Skeletal muscle satellite cell (primary cell): Measurements from ENCODE around the gene S100Z. TPM values are rescaled to one million over a fixed set of nuclear protein-coding genes. Genes with fewer than 3 reads are reported as not detected.

Source experiments
- H3K27me3 ChIP-seq: 2 replicates; pipeline ENCODE4 v1.7.0; 2013; ENCODE audit warnings: low read length; ENCODE audit not compliant: control insufficient read depth, insufficient read depth
- H3K36me3 ChIP-seq: 2 replicates; pipeline ENCODE4 v1.7.0; 2013; ENCODE audit warnings: mild to moderate bottlenecking, control low read depth, low read length; ENCODE audit not compliant: insufficient read depth
- H3K4me1 ChIP-seq: 2 replicates; pipeline ENCODE4 v1.7.0; 2013; ENCODE audit warnings: low read length; ENCODE audit not compliant: control insufficient read depth, insufficient read depth
- H3K4me2 ChIP-seq: 2 replicates; pipeline ENCODE4 v1.7.0; 2013; ENCODE audit warnings: mild to moderate bottlenecking, low read length
- H3K4me3 ChIP-seq: 2 replicates; pipeline ENCODE4 v1.7.0; 2013; ENCODE audit warnings: low read length
- H3K9ac ChIP-seq: 2 replicates; pipeline ENCODE4 v1.7.0; 2013; ENCODE audit warnings: mild to moderate bottlenecking, low read depth, low read length, moderate library complexity
- H3K9me3 ChIP-seq: replicated peaks from 2 replicates; pipeline ENCODE4 v1.7.0; 2013; ENCODE audit warnings: mild to moderate bottlenecking, control low read depth, low read length
- total RNA-seq: library from RNA; depleted of rRNA; stranded (reverse); fragments of >200 nt; gene quantifications from 2 replicates; pipeline ENCODE4 v1.2.3, GENCODE V29; 2012; rRNA removed

S100Z gene
- total RNA-seq, result not detected in 2 replicates

- H3K4me1 ChIP-seq, result no peaks in the 10 kb centered on the region
- H3K36me3 ChIP-seq, result no peaks in the 10 kb centered on the region
Measured at GRCh38 chr5:76849419-76850291, at the start of gene S100Z. Gene S100Z, plus strand, starts transcription at chr5:76850014. Its CDS starts 25,346 bp downstream, at chr5:76875360.

GRCh38 chr5:76800579-76800978 is 49.2 kb upstream of the S100Z start:
- Histone ChIP-seq H3K36me3 (no peaks in the 10 kb centered on the region), H3K27me3 (no peaks in the 10 kb centered on the region), H3K9me3 (no peaks in the 10 kb centered on the region), H3K4me3 (no peak overlapping the region), H3K9ac (no peak overlapping the region), H3K4me1 (peaks cover 9% of the 10 kb centered on the region), H3K4me2 (no peak overlapping the region)

More at GRCh38 chr5:76849419-76850291, at the start of gene S100Z:
- H3K4me2 ChIP-seq, result no peak within 1 kb of the TSS
- no peak within 1 kb of the TSS for H3K4me3 ChIP-seq
- H3K9me3 ChIP-seq, result no peaks in the 10 kb centered on the region
- no peak within 1 kb of the TSS for H3K9ac ChIP-seq
- H3K27me3 ChIP-seq, result no peaks in the 10 kb centered on the region

GRCh38 chr5:76801159-76801802 is 48.5 kb upstream of the S100Z start:
- Histone ChIP-seq H3K9ac (no peak overlapping the region), H3K4me3 (no peak overlapping the region), H3K36me3 (no peaks in the 10 kb centered on the region), H3K9me3 (no peaks in the 10 kb centered on the region), H3K4me1 (peaks cover 14% of the 10 kb centered on the region), H3K4me2 (no peak overlapping the region), H3K27me3 (no peaks in the 10 kb centered on the region)

GRCh38 chr5:76801803-76802195 is 48.0 kb upstream of the S100Z start:
- Histone ChIP-seq H3K4me3 (no peak overlapping the region), H3K4me1 (peaks cover 17% of the 10 kb centered on the region), H3K4me2 (no peak overlapping the region), H3K27me3 (no peaks in the 10 kb centered on the region), H3K9ac (no peak overlapping the region), H3K36me3 (no peaks in the 10 kb centered on the region), H3K9me3 (no peaks in the 10 kb centered on the region)

- Histone ChIP-seq H3K9ac (no peak overlapping the region), H3K36me3 (no peaks in the 10 kb centered on the region), H3K27me3 (no peaks in the 10 kb centered on the region), H3K4me1 (peaks cover 30% of the 10 kb centered on the region), H3K4me2 (no peak overlapping the region), H3K4me3 (no peak overlapping the region), H3K9me3 (no peaks in the 10 kb centered on the region)
Measured at GRCh38 chr5:76804266-76804665, 45.5 kb upstream of the S100Z start.

GRCh38 chr5:76805821-76806505 is 43.9 kb upstream of the S100Z start:
- Histone ChIP-seq H3K9ac (no peak overlapping the region), H3K4me2 (peak overlapping the region; percentile 41), H3K9me3 (no peaks in the 10 kb centered on the region), H3K4me1 (peaks cover 29% of the 10 kb centered on the region), H3K27me3 (no peaks in the 10 kb centered on the region), H3K4me3 (no peak overlapping the region), H3K36me3 (no peaks in the 10 kb centered on the region)

GRCh38 chr5:76807296-76807695 is 42.5 kb upstream of the S100Z start:
- H3K9me3 ChIP-seq, result no peaks in the 10 kb centered on the region
- H3K36me3 ChIP-seq, result no peaks in the 10 kb centered on the region
- no peak overlapping the region for H3K9ac ChIP-seq
- H3K4me1 ChIP-seq, result peaks cover 24% of the 10 kb centered on the region
- H3K4me3 ChIP-seq, result no peak overlapping the region
- no peaks in the 10 kb centered on the region for H3K27me3 ChIP-seq
- H3K4me2 ChIP-seq, result peak overlapping the region; percentile 7

GRCh38 chr5:76808141-76808691 is 41.6 kb upstream of the S100Z start:
- no peaks in the 10 kb centered on the region for H3K9me3 ChIP-seq
- H3K4me3 ChIP-seq, result no peak overlapping the region
- no peak overlapping the region for H3K4me2 ChIP-seq
- H3K27me3 ChIP-seq, result no peaks in the 10 kb centered on the region
- no peak overlapping the region for H3K9ac ChIP-seq
- H3K36me3 ChIP-seq, result no peaks in the 10 kb centered on the region
- H3K4me1 ChIP-seq, result peaks cover 24% of the 10 kb centered on the region

- Histone ChIP-seq H3K4me3 (no peak overlapping the region), H3K27me3 (no peaks in the 10 kb centered on the region), H3K36me3 (no peaks in the 10 kb centered on the region), H3K4me2 (no peak overlapping the region), H3K9me3 (no peaks in the 10 kb centered on the region), H3K9ac (no peak overlapping the region), H3K4me1 (peaks cover 27% of the 10 kb centered on the region)
Measured at GRCh38 chr5:76809141-76809540, 40.7 kb upstream of the S100Z start.

GRCh38 chr5:76810236-76810635 is 39.6 kb upstream of the S100Z start:
- Histone ChIP-seq H3K4me2 (no peak overlapping the region), H3K4me1 (peaks cover 28% of the 10 kb centered on the region), H3K27me3 (no peaks in the 10 kb centered on the region)

GRCh38 chr5:76811214-76811613 is 38.6 kb upstream of the S100Z start:
- H3K9me3 ChIP-seq, result no peaks in the 10 kb centered on the region
- H3K36me3 ChIP-seq, result no peaks in the 10 kb centered on the region
- no peak overlapping the region for H3K4me2 ChIP-seq
- H3K4me1 ChIP-seq, result peaks cover 21% of the 10 kb centered on the region
- no peaks in the 10 kb centered on the region for H3K27me3 ChIP-seq
- no peak overlapping the region for H3K4me3 ChIP-seq
- no peak overlapping the region for H3K9ac ChIP-seq

More at GRCh38 chr5:76810236-76810635, 39.6 kb upstream of the S100Z start:
- H3K36me3 ChIP-seq, result no peaks in the 10 kb centered on the region
- no peak overlapping the region for H3K9ac ChIP-seq
- no peak overlapping the region for H3K4me3 ChIP-seq
- H3K9me3 ChIP-seq, result no peaks in the 10 kb centered on the region
